LNCaP clone FGC (cell line): ENCODE measurements around the gene CRPPA.

Experiments used
- DNase-seq: peaks from one replicate; pipeline ENCODE4 v3.0.0-alpha.2; 2011; ENCODE audit warnings: low read depth
- H3K4me3 ChIP-seq: 2 replicates; pipeline ENCODE4 v1.5.1; 2011; ENCODE audit warnings: mild to moderate bottlenecking, low read depth, low read length, control low read depth
- CTCF ChIP-seq: IDR thresholded peaks from 2 replicates; pipeline ENCODE4 v1.5.1; 2012; ENCODE audit warnings: mild to moderate bottlenecking; ENCODE audit not compliant: control insufficient read depth, insufficient read depth; ENCODE audit errors: extremely low read depth

CRPPA gene

GRCh38 chr7:16402940-16403339, 18.4 kb downstream of the CRPPA start:
- no peak for DNase-seq
- TF ChIP-seq CTCF, result no peak
- H3K4me3 ChIP-seq, result no peak overlapping the region

GRCh38 chr7:16402091-16402490, 19.2 kb downstream of the CRPPA start:
- no peak for TF ChIP-seq CTCF
- H3K4me3 ChIP-seq, result no peak overlapping the region
- DNase-seq, result peak; percentile 97

- TF ChIP-seq CTCF, result no peak
- no peak for DNase-seq
- no peak overlapping the region for H3K4me3 ChIP-seq
These were observed 20.5 kb downstream of the CRPPA start for GRCh38 chr7:16400893-16401275.

GRCh38 chr7:16399916-16400892, 21.1 kb downstream of the CRPPA start:
- DNase-seq, result no peak
- no peak for TF ChIP-seq CTCF
- no peak overlapping the region for H3K4me3 ChIP-seq

GRCh38 chr7:16399265-16399831, 22.0 kb downstream of the CRPPA start:
- H3K4me3 ChIP-seq, result no peak overlapping the region
- DNase-seq, result no peak
- TF ChIP-seq CTCF, result no peak

- no peak for TF ChIP-seq CTCF
- DNase-seq, result no peak
These were observed 23.0 kb downstream of the CRPPA start for GRCh38 chr7:16398146-16399017.

More at GRCh38 chr7:16398146-16399017, 23.0 kb downstream of the CRPPA start:
- no peak overlapping the region for H3K4me3 ChIP-seq
